ENCODE measurements around the gene OSBPL10.

Gene OSBPL10

GRCh38 chr3:31920310-31920709 is 60.8 kb downstream of the OSBPL10 start:
- no peak overlapping the region for H2AFZ ChIP-seq (ENCODE audit: low read depth, low read length)
- no peak overlapping the region for H3K27ac ChIP-seq (ENCODE audit: low read length, poor library complexity, severe bottlenecking)
- H3K9me3 ChIP-seq (ENCODE audit: control insufficient read depth, low read length) = peaks cover 4% of the 10 kb centered on the region

GRCh38 chr3:31919528-31919927 is 61.5 kb downstream of the OSBPL10 start:
- Histone ChIP-seq H3K9me3 (ENCODE audit: control insufficient read depth, low read length) (peaks cover 4% of the 10 kb centered on the region), H4K91ac (ENCODE audit: low read length) (no peak overlapping the region), H3K4me2 (ENCODE audit: low read length, poor library complexity, severe bottlenecking) (no peak overlapping the region), H3K27ac (ENCODE audit: low read length, poor library complexity, severe bottlenecking) (no peak overlapping the region), H3K4ac (ENCODE audit: low read depth in 1 of 2, low read length in 2 of 2) (no peak overlapping the region), H2BK15ac (ENCODE audit: low read depth, poor library complexity, severe bottlenecking) (no peak overlapping the region), H3K27me3 (ENCODE audit: control insufficient read depth in 1 of 2, insufficient read depth in 1 of 2, low read length in 2 of 2) (no peaks in the 10 kb centered on the region), H3K36me3 (ENCODE audit: control insufficient read depth in 1 of 2, insufficient read depth in 2 of 2, low read depth in 1 of 2, low read length in 2 of 2) (no peaks in the 10 kb centered on the region), H2BK12ac (ENCODE audit: low read length in 2 of 2) (no peak overlapping the region), H4K8ac (ENCODE audit: low read length) (no peak overlapping the region), H3K9ac (ENCODE audit: low read length) (no peak overlapping the region), H3K23ac (ENCODE audit: low read length in 2 of 2) (no peak overlapping the region), H2AFZ (ENCODE audit: low read depth, low read length) (no peak overlapping the region), H2AK5ac (ENCODE audit: low read length, severe bottlenecking) (no peak overlapping the region), H3K4me3 (ENCODE audit: insufficient read depth in 1 of 2, low read depth in 1 of 2, low read length in 2 of 2) (no peak overlapping the region), H3K18ac (ENCODE audit: low read depth in 1 of 2, low read length in 2 of 2) (no peak overlapping the region), H3K79me1 (replicated peaks; ENCODE audit: low read length, poor library complexity, severe bottlenecking) (peaks cover 28% of the 10 kb centered on the region), H3K4me1 (ENCODE audit: control insufficient read depth, insufficient read depth, low read depth, low read length) (peaks cover 8% of the 10 kb centered on the region), H2BK120ac (ENCODE audit: low read depth, low read length) (no peak overlapping the region), H2BK5ac (ENCODE audit: low read depth, low read length, poor library complexity, severe bottlenecking) (no peak overlapping the region), H3K14ac (ENCODE audit: low read length in 2 of 2) (no peak overlapping the region)
- peak; percentile 7 for DNase-seq
- WGBS = 73% methylated on average over 1 of the region's 2 CpGs

More at GRCh38 chr3:31920310-31920709, 60.8 kb downstream of the OSBPL10 start:
- DNase-seq = no peak
- Histone ChIP-seq H4K8ac (ENCODE audit: low read length) (no peak overlapping the region), H3K27me3 (ENCODE audit: control insufficient read depth in 1 of 2, insufficient read depth in 1 of 2, low read length in 2 of 2) (no peaks in the 10 kb centered on the region), H3K4me1 (ENCODE audit: control insufficient read depth, insufficient read depth, low read depth, low read length) (peaks cover 8% of the 10 kb centered on the region), H2BK120ac (ENCODE audit: low read depth, low read length) (no peak overlapping the region), H3K4me2 (ENCODE audit: low read length, poor library complexity, severe bottlenecking) (no peak overlapping the region), H2BK15ac (ENCODE audit: low read depth, poor library complexity, severe bottlenecking) (no peak overlapping the region), H4K91ac (ENCODE audit: low read length) (no peak overlapping the region), H3K14ac (ENCODE audit: low read length in 2 of 2) (no peak overlapping the region), H3K9ac (ENCODE audit: low read length) (no peak overlapping the region), H3K36me3 (ENCODE audit: control insufficient read depth in 1 of 2, insufficient read depth in 2 of 2, low read depth in 1 of 2, low read length in 2 of 2) (no peaks in the 10 kb centered on the region), H2BK12ac (ENCODE audit: low read length in 2 of 2) (no peak overlapping the region), H3K18ac (ENCODE audit: low read depth in 1 of 2, low read length in 2 of 2) (no peak overlapping the region), H3K23ac (ENCODE audit: low read length in 2 of 2) (no peak overlapping the region), H3K4ac (ENCODE audit: low read depth in 1 of 2, low read length in 2 of 2) (no peak overlapping the region), H2BK5ac (ENCODE audit: low read depth, low read length, poor library complexity, severe bottlenecking) (no peak overlapping the region), H3K4me3 (ENCODE audit: insufficient read depth in 1 of 2, low read depth in 1 of 2, low read length in 2 of 2) (no peak overlapping the region), H2AK5ac (ENCODE audit: low read length, severe bottlenecking) (no peak overlapping the region), H3K79me1 (replicated peaks; ENCODE audit: low read length, poor library complexity, severe bottlenecking) (peaks cover 24% of the 10 kb centered on the region)
- 40% methylated on average over 1 of the region's 1 CpG for WGBS

GRCh38 chr3:31918179-31919150 is 62.6 kb downstream of the OSBPL10 start:
- Histone ChIP-seq H3K36me3 (ENCODE audit: control insufficient read depth in 1 of 2, insufficient read depth in 2 of 2, low read depth in 1 of 2, low read length in 2 of 2) (no peaks in the 10 kb centered on the region), H3K9ac (ENCODE audit: low read length) (peak overlapping the region; percentile 78), H3K79me1 (replicated peaks; ENCODE audit: low read length, poor library complexity, severe bottlenecking) (peaks cover 23% of the 10 kb centered on the region), H3K4ac (ENCODE audit: low read depth in 1 of 2, low read length in 2 of 2) (peak overlapping the region in 1 of 2 experiments; percentile 61), H2AFZ (ENCODE audit: low read depth, low read length) (no peak overlapping the region), H3K4me3 (ENCODE audit: insufficient read depth in 1 of 2, low read depth in 1 of 2, low read length in 2 of 2) (peak overlapping the region in 1 of 2 experiments; percentile 55), H2BK12ac (ENCODE audit: low read length in 2 of 2) (peak overlapping the region; percentile 38 to 57), H4K8ac (ENCODE audit: low read length) (peak overlapping the region; percentile 48), H3K18ac (ENCODE audit: low read depth in 1 of 2, low read length in 2 of 2) (peak overlapping the region; percentile 74 to 77), H3K4me2 (ENCODE audit: low read length, poor library complexity, severe bottlenecking) (no peak overlapping the region), H3K4me1 (ENCODE audit: control insufficient read depth, insufficient read depth, low read depth, low read length) (peaks cover 8% of the 10 kb centered on the region), H3K27me3 (ENCODE audit: control insufficient read depth in 1 of 2, insufficient read depth in 1 of 2, low read length in 2 of 2) (no peaks in the 10 kb centered on the region), H2BK5ac (ENCODE audit: low read depth, low read length, poor library complexity, severe bottlenecking) (no peak overlapping the region), H3K14ac (ENCODE audit: low read length in 2 of 2) (peak overlapping the region in 1 of 2 experiments; percentile 39), H2BK120ac (ENCODE audit: low read depth, low read length) (no peak overlapping the region), H4K91ac (ENCODE audit: low read length) (no peak overlapping the region), H3K9me3 (ENCODE audit: control insufficient read depth, low read length) (peaks cover 4% of the 10 kb centered on the region), H2BK15ac (ENCODE audit: low read depth, poor library complexity, severe bottlenecking) (no peak overlapping the region), H2AK5ac (ENCODE audit: low read length, severe bottlenecking) (peak overlapping the region; percentile 94), H3K27ac (ENCODE audit: low read length, poor library complexity, severe bottlenecking) (no peak overlapping the region), H3K23ac (ENCODE audit: low read length in 2 of 2) (no peak overlapping the region)
- peak; percentile 64 for DNase-seq
- WGBS = 83% methylated on average over 5 of the region's 5 CpGs

GRCh38 chr3:31917303-31918005 is 63.6 kb downstream of the OSBPL10 start:
- no peaks in the 10 kb centered on the region for H3K36me3 ChIP-seq (ENCODE audit: control insufficient read depth in 1 of 2, insufficient read depth in 2 of 2, low read depth in 1 of 2, low read length in 2 of 2)

More at GRCh38 chr3:31917303-31918005, 63.6 kb downstream of the OSBPL10 start:
- DNase-seq = no peak
- Histone ChIP-seq H2BK12ac (ENCODE audit: low read length in 2 of 2) (no peak overlapping the region), H3K18ac (ENCODE audit: low read depth in 1 of 2, low read length in 2 of 2) (no peak overlapping the region), H2BK5ac (ENCODE audit: low read depth, low read length, poor library complexity, severe bottlenecking) (no peak overlapping the region), H2BK15ac (ENCODE audit: low read depth, poor library complexity, severe bottlenecking) (no peak overlapping the region), H3K23ac (ENCODE audit: low read length in 2 of 2) (no peak overlapping the region), H3K27ac (ENCODE audit: low read length, poor library complexity, severe bottlenecking) (no peak overlapping the region), H4K91ac (ENCODE audit: low read length) (no peak overlapping the region), H3K4me2 (ENCODE audit: low read length, poor library complexity, severe bottlenecking) (no peak overlapping the region), H4K8ac (ENCODE audit: low read length) (peak overlapping the region; percentile 82), H3K4me3 (ENCODE audit: insufficient read depth in 1 of 2, low read depth in 1 of 2, low read length in 2 of 2) (peak overlapping the region in 1 of 2 experiments; percentile 55), H3K9me3 (ENCODE audit: control insufficient read depth, low read length) (peaks cover 4% of the 10 kb centered on the region), H3K27me3 (ENCODE audit: control insufficient read depth in 1 of 2, insufficient read depth in 1 of 2, low read length in 2 of 2) (no peaks in the 10 kb centered on the region), H3K14ac (ENCODE audit: low read length in 2 of 2) (no peak overlapping the region), H2AFZ (ENCODE audit: low read depth, low read length) (no peak overlapping the region), H2AK5ac (ENCODE audit: low read length, severe bottlenecking) (no peak overlapping the region), H3K4ac (ENCODE audit: low read depth in 1 of 2, low read length in 2 of 2) (peak overlapping the region in 1 of 2 experiments; percentile 44), H3K4me1 (ENCODE audit: control insufficient read depth, insufficient read depth, low read depth, low read length) (peaks cover 9% of the 10 kb centered on the region), H3K9ac (ENCODE audit: low read length) (peak overlapping the region; percentile 78), H3K79me1 (replicated peaks; ENCODE audit: low read length, poor library complexity, severe bottlenecking) (peaks cover 21% of the 10 kb centered on the region), H2BK120ac (ENCODE audit: low read depth, low read length) (no peak overlapping the region)
- 0% methylated on average over 1 of the region's 3 CpGs for WGBS
